HCT116 (cell line): ENCODE results near the gene ZNF398. TPM values are rescaled to one million over a fixed set of nuclear protein-coding genes. Genes with fewer than 3 reads are reported as not detected.

Experiments used
- ATAC-seq: fragments of 200-7000 bp; cut with Tn5 transposase; 2 replicates; pipeline ENCODE4 v1.9.1; 2020; ENCODE audit warnings: mild to moderate bottlenecking, moderate library complexity
- BruUV-seq: library from RNA; stranded (reverse); fragments of 400-500 nt; replicated peaks from 2 replicates; lab custom pipeline; 2021; lab: Mats Ljungman, UMichigan
- CTCF ChIA-PET: fragments of 300-600 bp; sonication (Branson Sonifier 250); formaldehyde crosslinking; loops from one replicate; lab custom pipeline; 2021; ENCODE audit warnings: antibody characterized with exemption; lab: Charles Lee
- POLR2A ChIA-PET: fragments of 300-600, 350-600 bp; sonication (Branson Sonifier 250); formaldehyde crosslinking; loops from one replicate; lab custom pipeline; 2021; ENCODE audit warnings: antibody characterized with exemption; lab: Charles Lee
- RAD21 ChIA-PET, 2 experiments: fragments of 300-600 bp; sonication (Branson Sonifier 250); formaldehyde crosslinking; loops; one replicate each; lab custom pipeline; 2023; ENCODE audit warnings: low total read pairs in 2 of 2; ENCODE audit not compliant: uncharacterized antibody in 2 of 2, unreplicated experiment in 2 of 2, low non-redundant PET in 1 of 2; lab: Charles Lee
- DNase-seq: peaks from one replicate; pipeline ENCODE4 v3.0.0-alpha.2; 2010; ENCODE audit warnings: low read depth, low spot score
- H2AFZ ChIP-seq: fragments of 200-600 bp; shearing (Covaris generic), sonication (generic); 2 replicates; pipeline ENCODE4 v1.6.1; 2017; ENCODE audit warnings: low read depth, mixed run types, mixed read lengths, antibody characterized with exemption, low read length; ENCODE audit not compliant: poor library complexity, severe bottlenecking
- H3K27ac ChIP-seq: 2 replicates; pipeline ENCODE4 v1.5.1; 2012; ENCODE audit warnings: low read depth, low read length
- H3K27me3 ChIP-seq: fragments of 200-600 bp; sonication (generic); 2 replicates; pipeline ENCODE4 v1.6.1; 2016; ENCODE audit warnings: mixed run types, low read length, mixed read lengths; ENCODE audit not compliant: insufficient read depth
- H3K36me3 ChIP-seq, 2 experiments: fragments of 200-500 bp in 1 of 2; fragments of 200-600 bp in 1 of 2; sonication (Bioruptor generic) in 1 of 2; sonication (generic) in 1 of 2; 2 replicates each; pipeline versions ENCODE4 v1.5.1 to v1.6.1; 2014 to 2016; ENCODE audit warnings: low read length in 2 of 2, inconsistent platforms in 1 of 2, mixed read lengths in 1 of 2, mixed run types in 1 of 2; ENCODE audit not compliant: insufficient read depth in 2 of 2, control insufficient read depth in 1 of 2
- H3K4me1 ChIP-seq, 2 experiments: fragments of 200-600 bp in 1 of 2; sonication (generic) in 1 of 2; 2 replicates each; pipeline versions ENCODE4 v1.5.1 to v1.6.1; 2012 to 2017; ENCODE audit warnings: low read length in 2 of 2, inconsistent platforms in 1 of 2, mild to moderate bottlenecking in 1 of 2, mixed read lengths in 1 of 2, mixed run types in 1 of 2, moderate library complexity in 1 of 2; ENCODE audit not compliant: insufficient read depth in 2 of 2, control insufficient read depth in 1 of 2
- H3K4me2 ChIP-seq: fragments of 200-600 bp; sonication (generic); 2 replicates; pipeline ENCODE4 v1.6.1; 2017; ENCODE audit warnings: mixed run types, low read length, mixed read lengths
- H3K4me3 ChIP-seq, 2 experiments: fragments of 200-600 bp in 1 of 2; sonication (generic) in 1 of 2; replicated peaks in 1 of 2; 2 replicates each; pipeline ENCODE4 v1.5.1; 2011 to 2016; ENCODE audit warnings: low read length in 2 of 2, control low read depth in 1 of 2, low read depth in 1 of 2, mild to moderate bottlenecking in 1 of 2, mixed read lengths in 1 of 2, mixed run types in 1 of 2
- H3K79me2 ChIP-seq: fragments of 200-600 bp; sonication (generic); 2 replicates; pipeline ENCODE4 v1.6.1; 2017; ENCODE audit warnings: mild to moderate bottlenecking, mixed run types, low read length, moderate library complexity, mixed read lengths; ENCODE audit not compliant: insufficient read depth
- H3K9ac ChIP-seq: fragments of 200-600 bp; sonication (generic); 2 replicates; pipeline ENCODE4 v1.6.1; 2016; ENCODE audit warnings: low read length, mixed read lengths
- H3K9me2 ChIP-seq: fragments of 200-600 bp; sonication (generic), shearing (Covaris generic); 2 replicates; pipeline ENCODE4 v1.6.1; 2017; ENCODE audit warnings: mixed run types, mild to moderate bottlenecking, moderate library complexity; ENCODE audit not compliant: insufficient read depth
- H3K9me3 ChIP-seq, 2 experiments: fragments of 200-500 bp in 1 of 2; fragments of 200-600 bp in 1 of 2; sonication (Bioruptor generic) in 1 of 2; sonication (generic) in 1 of 2; 2 replicates each; pipeline ENCODE4 v1.6.1; 2014 to 2017; ENCODE audit warnings: low read length in 2 of 2, mixed read lengths in 2 of 2, inconsistent platforms in 1 of 2, low read depth in 1 of 2, mild to moderate bottlenecking in 1 of 2, mixed run types in 1 of 2, moderate library complexity in 1 of 2; ENCODE audit not compliant: control insufficient read depth in 1 of 2, insufficient read depth in 1 of 2
- H4K20me1 ChIP-seq: fragments of 200-600 bp; sonication (generic), shearing (Covaris generic); 2 replicates; pipeline ENCODE4 v1.6.1; 2017; ENCODE audit warnings: mixed run types, mild to moderate bottlenecking, moderate library complexity; ENCODE audit not compliant: insufficient read depth
- CBX3 ChIP-seq: IDR thresholded peaks from 2 replicates; pipeline ENCODE4 v1.6.1; 2012; ENCODE audit warnings: low read depth
- CEBPB ChIP-seq: IDR thresholded peaks from 2 replicates; pipeline ENCODE4 v1.6.1; 2012; ENCODE audit warnings: low read depth
- ELF1 ChIP-seq: IDR thresholded peaks from 2 replicates; pipeline ENCODE4 v1.6.1; 2012; ENCODE audit warnings: low read depth, borderline replicate concordance
- EZH2 ChIP-seq: fragments of 200-600 bp; sonication (generic); IDR thresholded peaks from 2 replicates; pipeline ENCODE4 v1.6.1; 2017; ENCODE audit warnings: antibody characterized with exemption, mixed run types
- POLR2A ChIP-seq: IDR thresholded peaks from 2 replicates; pipeline ENCODE4 v1.7.0; 2011; ENCODE audit warnings: borderline replicate concordance; ENCODE audit not compliant: insufficient read depth, insufficient read length; ENCODE audit errors: extremely low read depth
- POLR2AphosphoS5 ChIP-seq: IDR thresholded peaks from 2 replicates; pipeline ENCODE4 v1.6.1; 2011; ENCODE audit warnings: mild to moderate bottlenecking, low read depth, low read length, moderate library complexity
- RAD21 ChIP-seq: IDR thresholded peaks from 2 replicates; pipeline ENCODE4 v1.6.1; 2012; ENCODE audit warnings: low read depth, mild to moderate bottlenecking
- SIN3A ChIP-seq: IDR thresholded peaks from 2 replicates; pipeline ENCODE4 v1.6.1; 2012; ENCODE audit warnings: low read depth
- SP1 ChIP-seq: IDR thresholded peaks from 2 replicates; pipeline ENCODE4 v1.6.1; 2012; ENCODE audit warnings: low read depth
- SRF ChIP-seq: IDR thresholded peaks from 2 replicates; pipeline ENCODE4 v1.6.1; 2012; ENCODE audit warnings: low read depth
- TCF7L2 ChIP-seq: IDR thresholded peaks from 2 replicates; pipeline ENCODE4 v1.7.0; 2011; ENCODE audit warnings: borderline replicate concordance, inconsistent platforms; ENCODE audit not compliant: insufficient read depth, insufficient read length; ENCODE audit errors: extremely low read depth
- YY1 ChIP-seq: IDR thresholded peaks from 2 replicates; pipeline ENCODE4 v1.6.1; 2011; ENCODE audit warnings: low read length, low read depth, moderate library complexity, mild to moderate bottlenecking; ENCODE audit not compliant: insufficient replicate concordance; ENCODE audit errors: extremely low read depth
- ZFX ChIP-seq: fragments of 450-650 bp; IDR thresholded peaks from 2 replicates; pipeline ENCODE4 v1.6.1; 2017
- ZNF274 ChIP-seq: fragments of 200-500 bp; sonication (Bioruptor generic); IDR thresholded peaks from 2 replicates; pipeline ENCODE4 v1.6.1; 2014; ENCODE audit warnings: mild to moderate bottlenecking, low read depth, low read length, inconsistent platforms
- intact Hi-C: fragments of 100-400 bp; cut with micrococcal nuclease; formaldehyde crosslinking; loops from 2 replicates; pipeline ENCODE4 v1.10.0; 2022
- total RNA-seq: library from RNA; stranded (reverse); gene quantifications from one replicate; pipeline ENCODE4 v1.2.1, GENCODE V29; 2021; ENCODE audit not compliant: unreplicated experiment
- TF ChIP-seq, protein P1 (sequence below): IDR thresholded peaks from 2 replicates; pipeline ENCODE4 v1.6.1; 2012; ENCODE audit warnings: low read depth
- TF ChIP-seq, protein P2 (sequence below), 3 experiments: fragments of 200-600 bp in 1 of 3; sonication (generic) in 1 of 3; IDR thresholded peaks in 2 of 3; conservative IDR thresholded peaks in 1 of 3; 2 replicates each; pipeline ENCODE4 v1.5.1; 2012 to 2017; ENCODE audit warnings: low read depth in 2 of 3, low read length in 2 of 3, antibody characterized with exemption in 1 of 3, borderline replicate concordance in 1 of 3, control low read depth in 1 of 3, mild to moderate bottlenecking in 1 of 3, mixed read lengths in 1 of 3, mixed run types in 1 of 3, moderate library complexity in 1 of 3; ENCODE audit not compliant: insufficient read depth in 1 of 3
- TF ChIP-seq, protein P3 (sequence below): IDR thresholded peaks from 2 replicates; pipeline ENCODE4 v1.6.1; 2012
- TF ChIP-seq, protein P4 (sequence below): IDR thresholded peaks from 2 replicates; pipeline ENCODE4 v1.6.1; 2011; ENCODE audit warnings: mild to moderate bottlenecking, low read length, moderate library complexity; ENCODE audit not compliant: insufficient replicate concordance; ENCODE audit errors: extremely low read depth
- TF ChIP-seq, protein P5 (sequence below): IDR thresholded peaks from 2 replicates; pipeline ENCODE4 v1.6.1; 2012

ZNF398 gene
- total RNA-seq, 1 experiment from 2014 or later = 14.1 TPM

DNA sequence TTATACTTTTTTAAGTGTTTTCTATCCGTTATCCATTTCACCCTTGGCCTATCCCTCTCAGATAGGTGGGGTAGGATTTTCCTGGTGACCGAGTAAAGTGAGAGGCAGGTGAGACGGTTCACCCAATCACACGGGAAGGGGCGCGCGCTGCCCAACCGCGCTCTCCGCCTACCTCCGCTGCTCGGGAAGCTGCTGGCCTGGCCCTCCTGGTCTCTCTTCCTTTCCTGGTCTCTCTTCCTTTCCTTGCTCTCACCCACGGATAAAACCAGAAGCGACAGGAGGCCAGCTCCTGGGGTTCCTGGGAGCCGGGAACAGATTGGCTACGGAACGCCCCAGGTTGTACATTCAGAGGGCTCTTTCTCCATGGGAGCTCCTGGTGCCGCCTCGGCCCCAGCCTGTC, 77.9 kb downstream of the ZNF398 start:
- ATAC-seq = no peak
- H4K20me1 ChIP-seq = no peaks in the 10 kb centered on the region
- H3K9ac ChIP-seq = no peak overlapping the region
- H3K27me3 ChIP-seq = no peaks in the 10 kb centered on the region
- no peak overlapping the region for H2AFZ ChIP-seq
- no peak overlapping the region for H3K27ac ChIP-seq
- peaks cover 10 to 24% of the 10 kb centered on the region in 2 experiments; a peak in 3 of 4 replicates for H3K36me3 ChIP-seq
- TF ChIP-seq POLR2A (no peak), RAD21 (no peak), TCF7L2 (no peak), YY1 (no peak), CBX3 (no peak), CEBPB (no peak), SRF (no peak), ELF1 (no peak), POLR2AphosphoS5 (no peak), SP1 (no peak), ZFX (no peak), ZNF274 (no peak), EZH2 (no peak), SIN3A (no peak)
- TF ChIP-seq, protein P1, sequence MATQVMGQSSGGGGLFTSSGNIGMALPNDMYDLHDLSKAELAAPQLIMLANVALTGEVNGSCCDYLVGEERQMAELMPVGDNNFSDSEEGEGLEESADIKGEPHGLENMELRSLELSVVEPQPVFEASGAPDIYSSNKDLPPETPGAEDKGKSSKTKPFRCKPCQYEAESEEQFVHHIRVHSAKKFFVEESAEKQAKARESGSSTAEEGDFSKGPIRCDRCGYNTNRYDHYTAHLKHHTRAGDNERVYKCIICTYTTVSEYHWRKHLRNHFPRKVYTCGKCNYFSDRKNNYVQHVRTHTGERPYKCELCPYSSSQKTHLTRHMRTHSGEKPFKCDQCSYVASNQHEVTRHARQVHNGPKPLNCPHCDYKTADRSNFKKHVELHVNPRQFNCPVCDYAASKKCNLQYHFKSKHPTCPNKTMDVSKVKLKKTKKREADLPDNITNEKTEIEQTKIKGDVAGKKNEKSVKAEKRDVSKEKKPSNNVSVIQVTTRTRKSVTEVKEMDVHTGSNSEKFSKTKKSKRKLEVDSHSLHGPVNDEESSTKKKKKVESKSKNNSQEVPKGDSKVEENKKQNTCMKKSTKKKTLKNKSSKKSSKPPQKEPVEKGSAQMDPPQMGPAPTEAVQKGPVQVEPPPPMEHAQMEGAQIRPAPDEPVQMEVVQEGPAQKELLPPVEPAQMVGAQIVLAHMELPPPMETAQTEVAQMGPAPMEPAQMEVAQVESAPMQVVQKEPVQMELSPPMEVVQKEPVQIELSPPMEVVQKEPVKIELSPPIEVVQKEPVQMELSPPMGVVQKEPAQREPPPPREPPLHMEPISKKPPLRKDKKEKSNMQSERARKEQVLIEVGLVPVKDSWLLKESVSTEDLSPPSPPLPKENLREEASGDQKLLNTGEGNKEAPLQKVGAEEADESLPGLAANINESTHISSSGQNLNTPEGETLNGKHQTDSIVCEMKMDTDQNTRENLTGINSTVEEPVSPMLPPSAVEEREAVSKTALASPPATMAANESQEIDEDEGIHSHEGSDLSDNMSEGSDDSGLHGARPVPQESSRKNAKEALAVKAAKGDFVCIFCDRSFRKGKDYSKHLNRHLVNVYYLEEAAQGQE = no peak
- TF ChIP-seq, protein P2, sequence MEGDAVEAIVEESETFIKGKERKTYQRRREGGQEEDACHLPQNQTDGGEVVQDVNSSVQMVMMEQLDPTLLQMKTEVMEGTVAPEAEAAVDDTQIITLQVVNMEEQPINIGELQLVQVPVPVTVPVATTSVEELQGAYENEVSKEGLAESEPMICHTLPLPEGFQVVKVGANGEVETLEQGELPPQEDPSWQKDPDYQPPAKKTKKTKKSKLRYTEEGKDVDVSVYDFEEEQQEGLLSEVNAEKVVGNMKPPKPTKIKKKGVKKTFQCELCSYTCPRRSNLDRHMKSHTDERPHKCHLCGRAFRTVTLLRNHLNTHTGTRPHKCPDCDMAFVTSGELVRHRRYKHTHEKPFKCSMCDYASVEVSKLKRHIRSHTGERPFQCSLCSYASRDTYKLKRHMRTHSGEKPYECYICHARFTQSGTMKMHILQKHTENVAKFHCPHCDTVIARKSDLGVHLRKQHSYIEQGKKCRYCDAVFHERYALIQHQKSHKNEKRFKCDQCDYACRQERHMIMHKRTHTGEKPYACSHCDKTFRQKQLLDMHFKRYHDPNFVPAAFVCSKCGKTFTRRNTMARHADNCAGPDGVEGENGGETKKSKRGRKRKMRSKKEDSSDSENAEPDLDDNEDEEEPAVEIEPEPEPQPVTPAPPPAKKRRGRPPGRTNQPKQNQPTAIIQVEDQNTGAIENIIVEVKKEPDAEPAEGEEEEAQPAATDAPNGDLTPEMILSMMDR (IDR thresholded peaks at IDR 0.05 in 2 of 3, conservative IDR thresholded peaks at IDR 0.05 in 1 of 3; ENCODE audit: borderline replicate concordance in 1 of 3, insufficient read depth in 1 of 3, low read depth in 2 of 3, low read length in 2 of 3) = no peak
- TF ChIP-seq, protein P3, sequence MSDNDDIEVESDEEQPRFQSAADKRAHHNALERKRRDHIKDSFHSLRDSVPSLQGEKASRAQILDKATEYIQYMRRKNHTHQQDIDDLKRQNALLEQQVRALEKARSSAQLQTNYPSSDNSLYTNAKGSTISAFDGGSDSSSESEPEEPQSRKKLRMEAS = no peak
- TF ChIP-seq, protein P4, sequence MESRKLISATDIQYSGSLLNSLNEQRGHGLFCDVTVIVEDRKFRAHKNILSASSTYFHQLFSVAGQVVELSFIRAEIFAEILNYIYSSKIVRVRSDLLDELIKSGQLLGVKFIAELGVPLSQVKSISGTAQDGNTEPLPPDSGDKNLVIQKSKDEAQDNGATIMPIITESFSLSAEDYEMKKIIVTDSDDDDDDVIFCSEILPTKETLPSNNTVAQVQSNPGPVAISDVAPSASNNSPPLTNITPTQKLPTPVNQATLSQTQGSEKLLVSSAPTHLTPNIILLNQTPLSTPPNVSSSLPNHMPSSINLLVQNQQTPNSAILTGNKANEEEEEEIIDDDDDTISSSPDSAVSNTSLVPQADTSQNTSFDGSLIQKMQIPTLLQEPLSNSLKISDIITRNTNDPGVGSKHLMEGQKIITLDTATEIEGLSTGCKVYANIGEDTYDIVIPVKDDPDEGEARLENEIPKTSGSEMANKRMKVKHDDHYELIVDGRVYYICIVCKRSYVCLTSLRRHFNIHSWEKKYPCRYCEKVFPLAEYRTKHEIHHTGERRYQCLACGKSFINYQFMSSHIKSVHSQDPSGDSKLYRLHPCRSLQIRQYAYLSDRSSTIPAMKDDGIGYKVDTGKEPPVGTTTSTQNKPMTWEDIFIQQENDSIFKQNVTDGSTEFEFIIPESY = no peak
- TF ChIP-seq, protein P5, sequence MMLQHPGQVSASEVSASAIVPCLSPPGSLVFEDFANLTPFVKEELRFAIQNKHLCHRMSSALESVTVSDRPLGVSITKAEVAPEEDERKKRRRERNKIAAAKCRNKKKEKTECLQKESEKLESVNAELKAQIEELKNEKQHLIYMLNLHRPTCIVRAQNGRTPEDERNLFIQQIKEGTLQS = no peak
- no peaks in the 10 kb centered on the region for H3K9me3 ChIP-seq
- ChIA-PET CTCF (no interaction called here), RAD21 (no interaction called here), POLR2A (no interaction called here)
- no peak for DNase-seq
- H3K4me3 ChIP-seq = no peak overlapping the region
- no peak overlapping the region for H3K4me2 ChIP-seq
- intact Hi-C loops = no loop called here
- no peaks in the 10 kb centered on the region for H3K4me1 ChIP-seq
- BruUV-seq = no TSS peak
- H3K9me2 ChIP-seq = no peaks in the 10 kb centered on the region
- no peaks in the 10 kb centered on the region for H3K79me2 ChIP-seq
